HFFc6 (cell line): ENCODE measurements around the gene RNASEH2A. TPM values are rescaled to one million over a fixed set of nuclear protein-coding genes. Genes with fewer than 3 reads are reported as not detected.

ENCODE experiments used
- DNase-seq: peaks from one replicate; pipeline ENCODE4 v3.0.0-alpha.2; 2018
- H3K27ac Mint-ChIP-seq: 2 replicates; pipeline ENCODE4 v1.8.0; 2020; ENCODE audit warnings: mild to moderate bottlenecking, mixed read lengths
- H3K27me3 Mint-ChIP-seq: 2 replicates; pipeline ENCODE4 v1.8.0; 2021; ENCODE audit warnings: mild to moderate bottlenecking, moderate library complexity, mixed read lengths; ENCODE audit not compliant: insufficient read depth
- H3K36me3 Mint-ChIP-seq: 2 replicates; pipeline ENCODE4 v1.8.0; 2021; ENCODE audit warnings: low read depth, mixed read lengths
- H3K4me1 Mint-ChIP-seq: 2 replicates; pipeline ENCODE4 v1.8.0; 2020; ENCODE audit warnings: low read depth, mixed read lengths
- H3K4me3 Mint-ChIP-seq: 2 replicates; pipeline ENCODE4 v1.8.0; 2020; ENCODE audit warnings: mild to moderate bottlenecking, moderate library complexity, mixed read lengths
- H3K9me3 Mint-ChIP-seq: 2 replicates; pipeline ENCODE4 v1.8.0; 2020; ENCODE audit warnings: mild to moderate bottlenecking, mixed read lengths
- CTCF ChIP-seq: fragments of 200-600 bp; sonication (generic); IDR thresholded peaks from 2 replicates; pipeline ENCODE4 v1.5.0; 2021; ENCODE audit warnings: antibody characterized with exemption, mild to moderate bottlenecking
- total RNA-seq, 6 experiments: library from RNA; stranded (reverse); fragmentation: NEBNext Ultra II Directional; extraction: Animal tissue kit (Norgen Biotek cat#: 25700); gene quantifications; 2 replicates in 1 of 6; 3 replicates in 5 of 6; pipeline ENCODE4 v1.2.3, GENCODE V29; 2021

The RNASEH2A gene
- total RNA-seq, 6 experiments from 2014 or later: 17.9 to 43.2 (median 37.7) TPM

- H3K4me1 Mint-ChIP-seq: peaks cover 31% of the 10 kb centered on the region
- no peak for TF ChIP-seq CTCF
- peaks cover 4% of the 10 kb centered on the region; the same call in 1 of the 2 replicates for H3K9me3 Mint-ChIP-seq
- H3K27me3 Mint-ChIP-seq: peaks cover 24% of the 10 kb centered on the region
- H3K4me3 Mint-ChIP-seq: peak overlapping the region; percentile 94
- peak overlapping the region; percentile 98 for H3K27ac Mint-ChIP-seq
- DNase-seq: no peak
- peaks cover 4% of the 10 kb centered on the region for H3K36me3 Mint-ChIP-seq
Measured at GRCh38 chr19:12789098-12789903, 17.1 kb upstream of the RNASEH2A start.

GRCh38 chr19:12789904-12790619 is 16.3 kb upstream of the RNASEH2A start:
- Mint-ChIP-seq H3K36me3 (peaks cover 4% of the 10 kb centered on the region), H3K4me1 (peaks cover 36% of the 10 kb centered on the region), H3K4me3 (peak overlapping the region; percentile 94), H3K27me3 (peaks cover 31% of the 10 kb centered on the region), H3K27ac (peak overlapping the region; percentile 94), H3K9me3 (peaks cover 4% of the 10 kb centered on the region; the same call in 1 of the 2 replicates)
- DNase-seq: peak; percentile 95
- no peak for TF ChIP-seq CTCF

- Mint-ChIP-seq H3K4me1 (peaks cover 37% of the 10 kb centered on the region), H3K36me3 (peaks cover 4% of the 10 kb centered on the region), H3K27me3 (peaks cover 37% of the 10 kb centered on the region), H3K4me3 (peak overlapping the region; percentile 94), H3K9me3 (peaks cover 4% of the 10 kb centered on the region; the same call in 1 of the 2 replicates), H3K27ac (peak overlapping the region; percentile 94)
- no peak for TF ChIP-seq CTCF
- DNase-seq: no peak
Measured at GRCh38 chr19:12790628-12791344, 15.6 kb upstream of the RNASEH2A start.

GRCh38 chr19:12791345-12792050 is 14.9 kb upstream of the RNASEH2A start, which contains the start of gene JUNB:
Gene JUNB, plus strand, starts transcription at chr19:12791486. Its CDS starts 286 bp downstream, at chr19:12791772.
- Mint-ChIP-seq H3K4me1 (peaks cover 44% of the 10 kb centered on the region), H3K27ac (peak within 1 kb of the TSS; percentile 94), H3K36me3 (peaks cover 4% of the 10 kb centered on the region), H3K9me3 (peaks cover 4% of the 10 kb centered on the region; the same call in 1 of the 2 replicates), H3K4me3 (peak within 1 kb of the TSS; percentile 94), H3K27me3 (peaks cover 44% of the 10 kb centered on the region)
- peak; percentile 97 for DNase-seq
- TF ChIP-seq CTCF: peak; percentile 42
